ENCODE results near the gene NAA50.

The NAA50 gene

DNA sequence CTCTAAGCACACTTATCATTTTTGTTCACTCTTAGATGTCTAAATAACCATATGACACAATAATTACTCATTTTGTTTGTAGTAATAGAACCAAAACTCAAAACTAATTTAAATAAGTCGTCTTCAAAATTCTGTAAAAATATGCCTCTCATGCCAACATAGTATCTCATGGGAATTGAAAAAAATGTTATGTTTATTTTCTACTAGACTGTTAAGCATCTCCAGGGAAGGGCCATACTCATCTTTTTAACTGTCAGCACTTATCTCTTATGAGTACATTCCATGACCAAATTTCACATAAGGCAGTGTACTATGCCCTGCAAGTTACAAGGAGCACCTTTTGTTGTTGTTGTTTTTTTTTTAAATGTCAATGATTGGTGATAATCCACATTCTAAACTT is 31.3 kb downstream of the NAA50 start:
- Mint-ChIP-seq H3K4me1 (peaks cover 25% of the 10 kb centered on the region), H3K9me3 (no peaks in the 10 kb centered on the region), H3K27ac (no peak overlapping the region), H3K36me3 (no peaks in the 10 kb centered on the region), H3K4me3 (no peak overlapping the region), H3K27me3 (peaks cover 3% of the 10 kb centered on the region)

- no peaks in the 10 kb centered on the region for H3K9me3 Mint-ChIP-seq
- peaks cover 8% of the 10 kb centered on the region for H3K4me1 Mint-ChIP-seq
- peaks cover 14% of the 10 kb centered on the region for H3K27me3 Mint-ChIP-seq
- H3K36me3 Mint-ChIP-seq: no peaks in the 10 kb centered on the region
- no peak overlapping the region for H3K27ac Mint-ChIP-seq
- no peak overlapping the region for H3K4me3 Mint-ChIP-seq
Measured at GRCh38 chr3:113712129-113712528, 33.9 kb downstream of the NAA50 start.

- Mint-ChIP-seq H3K27ac (no peak overlapping the region), H3K4me3 (no peak overlapping the region), H3K27me3 (peaks cover 16% of the 10 kb centered on the region), H3K36me3 (no peaks in the 10 kb centered on the region), H3K4me1 (peaks cover 5% of the 10 kb centered on the region), H3K9me3 (no peaks in the 10 kb centered on the region)
Measured at GRCh38 chr3:113707835-113708234, 38.2 kb downstream of the NAA50 start.

DNA sequence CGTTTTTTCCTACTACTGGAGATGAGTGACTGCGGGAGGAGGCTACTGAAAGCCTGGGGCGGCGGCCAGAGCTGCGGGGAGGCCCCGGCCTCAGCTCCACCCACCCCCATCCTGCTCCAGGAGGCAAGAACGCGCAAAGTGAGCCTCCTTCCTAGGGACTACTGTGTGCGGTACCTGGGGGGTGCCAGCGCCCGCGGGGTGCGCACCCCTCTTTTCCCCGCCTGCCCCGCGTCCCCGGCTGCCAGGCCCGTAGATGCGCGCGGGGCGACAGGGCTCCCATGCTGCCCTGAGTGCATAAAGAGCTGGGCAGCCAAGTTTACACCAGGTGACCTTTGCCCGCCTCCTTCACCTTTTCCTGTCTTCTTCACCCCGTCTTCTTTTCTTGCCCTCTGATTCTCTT is 47.1 kb downstream of the NAA50 start:
- Mint-ChIP-seq H3K4me3 (peak overlapping the region; percentile 84), H3K9me3 (no peaks in the 10 kb centered on the region), H3K4me1 (peaks cover 18% of the 10 kb centered on the region), H3K27ac (peak overlapping the region; percentile 95), H3K27me3 (no peaks in the 10 kb centered on the region), H3K36me3 (no peaks in the 10 kb centered on the region)

- Mint-ChIP-seq H3K4me1 (peaks cover 25% of the 10 kb centered on the region), H3K27ac (peak overlapping the region; percentile 95), H3K4me3 (no peak overlapping the region), H3K36me3 (no peaks in the 10 kb centered on the region), H3K27me3 (no peaks in the 10 kb centered on the region), H3K9me3 (no peaks in the 10 kb centered on the region)
Measured at GRCh38 chr3:113698213-113698742, 47.8 kb downstream of the NAA50 start.

GRCh38 chr3:113697500-113698090 is 48.5 kb downstream of the NAA50 start:
- no peak overlapping the region for H3K27ac Mint-ChIP-seq
- H3K27me3 Mint-ChIP-seq: no peaks in the 10 kb centered on the region
- no peak overlapping the region for H3K4me3 Mint-ChIP-seq
- H3K4me1 Mint-ChIP-seq: peaks cover 28% of the 10 kb centered on the region
- no peaks in the 10 kb centered on the region for H3K9me3 Mint-ChIP-seq
- H3K36me3 Mint-ChIP-seq: no peaks in the 10 kb centered on the region

DNA sequence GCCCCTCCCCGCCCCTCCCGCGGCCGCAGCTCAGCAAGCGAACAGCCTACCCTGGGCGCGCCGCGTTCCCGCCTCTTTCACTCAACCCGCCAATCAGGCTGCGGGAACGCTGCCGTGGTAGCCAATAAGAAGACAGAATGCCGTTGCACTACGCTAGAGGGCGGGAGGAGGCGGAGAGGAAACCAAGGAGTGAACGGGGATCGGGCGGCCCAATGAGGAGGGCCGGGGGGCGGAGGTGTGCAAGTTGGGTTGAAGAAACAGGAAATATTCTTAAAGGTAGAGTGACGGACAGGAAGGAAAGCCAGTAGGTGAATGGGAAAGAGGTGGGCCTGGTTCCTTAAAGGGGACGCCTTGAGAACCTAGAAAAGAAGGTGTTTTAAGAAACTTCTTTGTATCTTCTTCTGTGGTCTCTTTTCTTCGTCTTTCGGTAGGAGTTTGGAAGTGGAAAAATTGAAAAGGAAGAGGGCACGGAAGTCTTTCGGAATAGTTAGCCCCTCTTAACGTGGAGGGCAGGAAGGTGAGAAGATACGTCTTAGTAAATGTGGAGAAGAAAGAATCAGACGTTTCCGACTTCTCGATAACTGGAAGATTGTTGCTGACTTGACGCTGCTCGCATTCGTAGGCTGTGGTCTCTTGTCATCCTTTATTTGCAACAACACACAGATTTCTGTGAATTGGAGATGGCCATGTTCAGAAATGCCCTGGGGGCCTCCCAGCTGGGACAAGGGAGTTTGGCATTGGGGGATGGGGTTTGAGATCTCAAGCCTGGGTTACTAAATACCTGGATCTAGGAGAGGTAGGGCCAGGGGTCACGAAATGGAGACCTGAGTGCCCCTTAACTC is 49.2 kb downstream of the NAA50 start:
- no peak overlapping the region for H3K27ac Mint-ChIP-seq
- H3K27me3 Mint-ChIP-seq: no peaks in the 10 kb centered on the region

GRCh38 chr3:113695786-113696645 is 50.0 kb downstream of the NAA50 start, which contains the start of gene USF3:
TSS of gene USF3 (minus strand) at chr3:113696642. CDS start at chr3:113674878, 21,764 bp downstream.
- Mint-ChIP-seq H3K27me3 (no peaks in the 10 kb centered on the region), H3K4me1 (peaks cover 28% of the 10 kb centered on the region), H3K9me3 (no peaks in the 10 kb centered on the region), H3K36me3 (no peaks in the 10 kb centered on the region), H3K27ac (peak within 1 kb of the TSS; percentile 99), H3K4me3 (peak within 1 kb of the TSS; percentile 98)

More for the DNA sequence above, 49.2 kb downstream of the NAA50 start:
- Mint-ChIP-seq H3K9me3 (no peaks in the 10 kb centered on the region), H3K4me3 (no peak overlapping the region), H3K36me3 (no peaks in the 10 kb centered on the region), H3K4me1 (peaks cover 28% of the 10 kb centered on the region)

DNA sequence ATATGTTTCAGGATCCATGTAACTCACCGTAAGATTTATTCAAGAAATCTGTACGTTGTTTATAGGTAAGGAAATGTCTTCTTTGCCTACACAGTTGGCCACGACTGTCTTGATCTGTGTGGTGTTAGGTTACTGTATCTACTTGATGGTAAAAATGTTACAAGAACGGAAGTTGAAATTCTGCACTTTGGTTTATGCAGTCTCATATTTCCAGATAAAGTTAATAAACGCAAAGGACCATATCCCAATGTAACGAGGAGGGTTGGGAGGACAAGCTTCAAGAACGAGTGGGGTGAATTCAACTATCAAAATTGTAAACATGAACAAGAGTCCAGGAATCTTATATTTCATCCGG is 50.6 kb downstream of the NAA50 start:
- peaks cover 28% of the 10 kb centered on the region for H3K4me1 Mint-ChIP-seq
- no peaks in the 10 kb centered on the region for H3K9me3 Mint-ChIP-seq
- H3K27me3 Mint-ChIP-seq: no peaks in the 10 kb centered on the region
- H3K27ac Mint-ChIP-seq: peak overlapping the region; percentile 99
- H3K4me3 Mint-ChIP-seq: peak overlapping the region; percentile 98
- H3K36me3 Mint-ChIP-seq: no peaks in the 10 kb centered on the region

DNA sequence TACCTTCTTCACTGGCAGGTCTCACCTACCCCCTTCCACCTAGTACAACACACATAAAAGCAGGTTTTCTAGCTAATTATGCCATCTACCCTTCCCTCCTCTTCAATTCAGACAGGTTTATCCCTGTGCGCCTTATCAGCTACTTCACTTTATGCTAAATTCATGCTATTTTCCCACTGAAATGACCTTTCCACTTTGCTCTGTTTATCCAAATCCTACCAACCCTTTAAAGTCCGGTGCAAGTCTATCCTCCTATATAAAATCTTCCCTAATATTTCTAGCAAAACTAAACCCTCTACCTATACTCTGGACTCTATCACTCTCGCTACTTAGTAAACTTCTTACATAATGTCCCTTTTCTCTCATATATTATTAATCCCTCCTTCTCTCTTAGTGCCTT is 55.6 kb downstream of the NAA50 start:
- H3K4me3 Mint-ChIP-seq: no peak overlapping the region
- H3K27me3 Mint-ChIP-seq: no peaks in the 10 kb centered on the region
- no peak overlapping the region for H3K27ac Mint-ChIP-seq
- H3K4me1 Mint-ChIP-seq: peaks cover 27% of the 10 kb centered on the region
- H3K36me3 Mint-ChIP-seq: peaks cover 6% of the 10 kb centered on the region
- H3K9me3 Mint-ChIP-seq: no peaks in the 10 kb centered on the region

DNA sequence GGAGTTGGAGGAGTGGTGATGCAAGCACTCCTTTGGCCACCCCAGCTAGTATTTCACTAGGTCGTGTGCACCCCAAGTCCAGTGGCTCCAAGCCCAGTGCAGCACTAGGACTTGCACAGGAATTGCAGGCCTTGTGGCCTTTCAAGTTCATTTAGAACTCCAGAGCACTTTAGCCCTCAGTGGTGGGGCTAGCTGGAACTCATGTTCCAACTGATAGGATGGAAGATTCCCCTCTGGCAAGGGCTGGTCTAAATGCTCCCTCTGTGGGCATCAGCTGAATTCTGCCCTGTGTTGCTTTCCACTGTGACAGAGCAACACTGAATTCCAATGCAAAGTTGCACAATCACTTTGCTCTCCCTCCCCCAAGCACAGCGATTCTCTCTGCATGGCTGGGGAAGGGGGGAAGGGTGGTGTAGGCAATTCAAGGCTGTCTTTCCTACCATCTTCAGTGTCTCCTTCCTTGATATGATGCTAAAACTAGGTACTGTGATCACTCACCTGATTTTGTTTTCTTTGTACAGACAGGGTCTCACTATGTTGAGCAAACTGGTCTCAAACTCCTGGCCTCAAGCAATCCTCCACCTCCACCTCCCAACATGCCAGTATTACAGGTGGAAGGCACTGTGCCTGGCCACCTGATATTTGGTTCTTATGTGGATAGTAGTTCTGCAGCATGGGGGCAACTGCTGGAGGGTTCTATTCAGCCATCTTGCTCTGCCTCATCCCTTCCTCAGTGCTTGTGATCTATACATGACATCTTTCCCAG is 59.9 kb downstream of the NAA50 start:
- Mint-ChIP-seq H3K4me3 (no peak overlapping the region), H3K36me3 (peaks cover 20% of the 10 kb centered on the region)

GRCh38 chr3:113685124-113685523 is 60.9 kb downstream of the NAA50 start:
- H3K9me3 Mint-ChIP-seq: peaks cover 8% of the 10 kb centered on the region
- no peak overlapping the region for H3K27ac Mint-ChIP-seq
- H3K36me3 Mint-ChIP-seq: peaks cover 20% of the 10 kb centered on the region
- no peak overlapping the region for H3K4me3 Mint-ChIP-seq
- H3K4me1 Mint-ChIP-seq: peaks cover 19% of the 10 kb centered on the region
- H3K27me3 Mint-ChIP-seq: no peaks in the 10 kb centered on the region

More for the DNA sequence above, 59.9 kb downstream of the NAA50 start:
- peaks cover 19% of the 10 kb centered on the region for H3K4me1 Mint-ChIP-seq
- H3K9me3 Mint-ChIP-seq: peaks cover 8% of the 10 kb centered on the region
- H3K27me3 Mint-ChIP-seq: no peaks in the 10 kb centered on the region
- no peak overlapping the region for H3K27ac Mint-ChIP-seq

DNA sequence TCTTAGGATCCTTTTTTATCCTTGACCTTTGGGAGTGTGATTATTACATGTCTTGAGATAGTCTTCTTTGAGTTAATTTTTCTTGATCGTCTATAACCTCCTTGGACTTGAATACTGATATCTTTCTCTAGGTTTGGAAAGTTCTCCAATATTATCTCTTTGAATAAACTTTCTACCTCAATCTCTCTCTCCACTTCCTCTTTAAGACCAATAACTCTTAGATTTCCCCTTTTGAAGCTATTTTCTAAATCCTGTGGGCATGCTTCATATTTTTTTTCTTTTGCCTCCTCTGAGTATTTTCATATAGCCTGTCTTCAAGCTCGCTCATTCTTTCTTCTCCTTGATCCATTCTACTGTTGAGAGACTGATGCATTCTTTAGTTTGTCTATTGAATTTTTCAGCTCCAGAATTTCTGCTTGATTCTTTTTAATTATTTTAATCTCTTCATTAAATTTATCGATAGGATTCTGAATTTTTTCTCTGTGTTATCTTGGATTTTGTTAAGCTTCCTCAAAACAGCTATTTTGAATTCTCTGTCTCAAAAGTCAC is 61.7 kb downstream of the NAA50 start:
- H3K27ac Mint-ChIP-seq: no peak overlapping the region

GRCh38 chr3:113678773-113679172 is 67.3 kb downstream of the NAA50 start:
- no peaks in the 10 kb centered on the region for H3K27me3 Mint-ChIP-seq
- H3K4me1 Mint-ChIP-seq: peaks cover 30% of the 10 kb centered on the region
- H3K4me3 Mint-ChIP-seq: no peak overlapping the region
- peaks cover 16% of the 10 kb centered on the region for H3K36me3 Mint-ChIP-seq
- peak overlapping the region; percentile 77 for H3K27ac Mint-ChIP-seq
- no peaks in the 10 kb centered on the region for H3K9me3 Mint-ChIP-seq

More for the DNA sequence above, 61.7 kb downstream of the NAA50 start:
- Mint-ChIP-seq H3K9me3 (peaks cover 8% of the 10 kb centered on the region), H3K4me1 (peaks cover 22% of the 10 kb centered on the region), H3K27me3 (no peaks in the 10 kb centered on the region), H3K36me3 (peaks cover 22% of the 10 kb centered on the region), H3K4me3 (no peak overlapping the region)

Measured in activated naive CD4-positive, alpha-beta T cell treated with anti-CD3 and anti-CD28 coated beads, Interleukin-2, amount 50 U/mL, for 24 hours (primary cell).